WTC11 (cell line): ENCODE data around the gene OR6A2. TPM values are rescaled to one million over a fixed set of nuclear protein-coding genes. Genes with fewer than 3 reads are reported as not detected.

Source experiments
- ATAC-seq: fragments of 200-7000 bp; cut with Tn5 transposase; 2 replicates; pipeline ENCODE4 v1.10.0; 2021; ENCODE audit warnings: mild to moderate bottlenecking, moderate library complexity
- CTCF ChIA-PET: fragments of 300-600 bp; sonication (Branson Sonifier 250); formaldehyde crosslinking; loops from one replicate; lab custom pipeline; 2021; ENCODE audit warnings: antibody characterized with exemption; lab: Charles Lee
- POLR2A ChIA-PET: fragments of 350-600 bp; sonication (Branson Sonifier 250); formaldehyde crosslinking; loops from one replicate; lab custom pipeline; 2021; ENCODE audit warnings: antibody characterized with exemption; lab: Charles Lee
- DNase-seq: peaks from one replicate; pipeline ENCODE4 v3.0.0; 2021; ENCODE audit warnings: low spot score
- H3K27ac Mint-ChIP-seq: 2 replicates; pipeline ENCODE4 v1.8.0; 2021; ENCODE audit warnings: mixed read lengths
- H3K27me3 Mint-ChIP-seq: 2 replicates; pipeline ENCODE4 v1.8.0; 2021; ENCODE audit warnings: low read depth, mild to moderate bottlenecking, moderate library complexity, mixed read lengths
- H3K36me3 Mint-ChIP-seq: 2 replicates; pipeline ENCODE4 v1.8.0; 2021; ENCODE audit warnings: mixed read lengths
- H3K4me1 Mint-ChIP-seq: 2 replicates; pipeline ENCODE4 v1.8.0; 2022; ENCODE audit warnings: mixed read lengths
- H3K4me3 Mint-ChIP-seq: 2 replicates; pipeline ENCODE4 v1.8.0; 2021; ENCODE audit warnings: mild to moderate bottlenecking, moderate library complexity, mixed read lengths
- H3K9me3 Mint-ChIP-seq: 2 replicates; pipeline ENCODE4 v1.8.0; 2021; ENCODE audit warnings: mixed read lengths
- ATF1 ChIP-seq: sonication (generic); formaldehyde crosslinking; IDR thresholded peaks from 2 replicates; pipeline ENCODE4 v1.8.1; 2023; ENCODE audit warnings: mild to moderate bottlenecking, moderate library complexity, missing genetic modification reagents
- ATF2 ChIP-seq: sonication (generic); formaldehyde crosslinking; IDR thresholded peaks from 2 replicates; pipeline ENCODE4 v1.8.1; 2022; ENCODE audit warnings: low read depth, missing genetic modification reagents, borderline replicate concordance
- ATF6 ChIP-seq: sonication (generic); formaldehyde crosslinking; IDR thresholded peaks from 2 replicates; pipeline ENCODE4 v1.8.1; 2023; ENCODE audit warnings: mild to moderate bottlenecking, missing genetic modification reagents
- ESRRA ChIP-seq: sonication (generic); formaldehyde crosslinking; IDR thresholded peaks from 2 replicates; pipeline ENCODE4 v1.8.1; 2022; ENCODE audit warnings: mild to moderate bottlenecking, missing genetic modification reagents, borderline replicate concordance
- ETV6 ChIP-seq: sonication (generic); formaldehyde crosslinking; IDR thresholded peaks from 2 replicates; pipeline ENCODE4 v1.8.1; 2022; ENCODE audit warnings: mild to moderate bottlenecking, missing genetic modification reagents
- MLX ChIP-seq: sonication (generic); formaldehyde crosslinking; IDR thresholded peaks from 2 replicates; pipeline ENCODE4 v1.8.1; 2023; ENCODE audit warnings: mild to moderate bottlenecking, missing genetic modification reagents, moderate library complexity
- NR2C2 ChIP-seq: sonication (generic); formaldehyde crosslinking; IDR thresholded peaks from 2 replicates; pipeline ENCODE4 v1.8.0; 2022; ENCODE audit warnings: mild to moderate bottlenecking, missing genetic modification reagents
- OVOL2 ChIP-seq: fragments of 250-450 bp; sonication (Bioruptor Pico); IDR thresholded peaks from 2 replicates; pipeline ENCODE4 v1.9.0; 2021; ENCODE audit warnings: mild to moderate bottlenecking, borderline replicate concordance
- SMAD3 ChIP-seq: sonication (generic); formaldehyde crosslinking; IDR thresholded peaks from 2 replicates; pipeline ENCODE4 v1.8.0; 2022; ENCODE audit warnings: missing genetic modification reagents, mild to moderate bottlenecking, borderline replicate concordance
- SMAD4 ChIP-seq: sonication (generic); formaldehyde crosslinking; IDR thresholded peaks from 2 replicates; pipeline ENCODE4 v1.8.0; 2022; ENCODE audit warnings: mild to moderate bottlenecking, missing genetic modification reagents
- TCF7 ChIP-seq: sonication (generic); formaldehyde crosslinking; IDR thresholded peaks from 2 replicates; pipeline ENCODE4 v1.8.0; 2022; ENCODE audit warnings: mild to moderate bottlenecking, low read depth, missing genetic modification reagents, moderate library complexity
- TEAD1 ChIP-seq: sonication (generic); formaldehyde crosslinking; IDR thresholded peaks from 2 replicates; pipeline ENCODE4 v1.8.0; 2022; ENCODE audit warnings: mild to moderate bottlenecking, missing genetic modification reagents
- USF1 ChIP-seq: sonication (generic); formaldehyde crosslinking; IDR thresholded peaks from 2 replicates; pipeline ENCODE4 v1.8.0; 2022; ENCODE audit warnings: mild to moderate bottlenecking, missing genetic modification reagents
- ZNF232 ChIP-seq: sonication (generic); formaldehyde crosslinking; IDR thresholded peaks from 2 replicates; pipeline ENCODE4 v1.8.0; 2022; ENCODE audit warnings: mild to moderate bottlenecking, missing genetic modification reagents
- ZNF317 ChIP-seq: sonication (generic); formaldehyde crosslinking; IDR thresholded peaks from 2 replicates; pipeline ENCODE4 v1.8.1; 2023; ENCODE audit warnings: low read depth, mild to moderate bottlenecking, moderate library complexity, missing genetic modification reagents, borderline replicate concordance
- ZNF425 ChIP-seq: fragments of 250-450 bp; sonication (Bioruptor Pico); conservative IDR thresholded peaks from 2 replicates; pipeline ENCODE4 v1.9.0; 2021; ENCODE audit warnings: mild to moderate bottlenecking
- total RNA-seq: library from RNA; stranded (reverse); gene quantifications from 3 replicates; pipeline ENCODE4 v1.2.3, GENCODE V29; 2021
- TF ChIP-seq, protein P1 (sequence below): fragments of 250-450 bp; sonication (Bioruptor Pico); IDR thresholded peaks from 2 replicates; pipeline ENCODE4 v1.9.0; 2021; ENCODE audit warnings: moderate library complexity, mild to moderate bottlenecking, inconsistent platforms, borderline replicate concordance
- TF ChIP-seq, protein P2 (sequence below): fragments of 200-600 bp; IDR thresholded peaks from 2 replicates; pipeline ENCODE4 v1.8.0; 2022; ENCODE audit warnings: antibody characterized with exemption

Gene OR6A2
- total RNA-seq, 1 experiment from 2014 or later: 0.07 TPM

DNA sequence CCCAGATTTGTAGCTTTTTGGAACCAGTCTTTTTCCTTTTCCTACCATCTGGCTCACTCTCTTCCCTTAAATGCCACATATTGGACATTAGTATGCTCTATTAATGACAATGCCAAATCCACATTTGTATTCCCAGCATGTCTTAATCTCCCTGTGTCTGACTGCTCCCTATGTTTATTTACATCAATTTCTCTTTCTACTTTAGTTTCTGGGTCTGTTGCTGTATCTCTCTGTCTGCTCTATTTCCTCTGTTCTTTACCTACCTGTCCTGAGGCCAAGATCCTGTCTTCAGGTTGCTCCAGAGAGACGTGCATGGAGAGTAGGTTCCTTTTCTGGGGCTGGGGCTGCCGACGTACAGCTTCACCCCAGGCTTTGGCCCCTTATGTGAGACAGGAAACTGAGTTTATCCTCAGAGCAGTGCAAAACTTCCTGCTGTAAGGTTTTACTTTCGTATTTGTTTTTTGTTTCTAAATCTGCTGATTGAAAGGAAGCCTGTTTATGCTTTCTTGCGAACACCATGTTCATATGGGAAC, 53.3 kb downstream of the OR6A2 start:
- CTCF ChIA-PET: interaction anchor here (0.8 to 4.1 kb wide), 4 partner anchors 9 to 66 kb away, joined by 4 to 55 read pairs (median 8); no protein-coding TSS in a partner anchor
- no peaks in the 10 kb centered on the region for H3K4me1 Mint-ChIP-seq
- DNase-seq: no peak
- POLR2A ChIA-PET: no interaction called here
- H3K27me3 Mint-ChIP-seq: peaks cover 2% of the 10 kb centered on the region; the same call in 1 of the 2 replicates
- H3K9me3 Mint-ChIP-seq: no peaks in the 10 kb centered on the region
- TF ChIP-seq SMAD4 (CRISPR knock-in tag) (no peak), ZNF425 (CRISPR knock-in tag) (no peak), USF1 (CRISPR knock-in tag) (no peak), SMAD3 (CRISPR knock-in tag) (no peak), TCF7 (CRISPR knock-in tag) (no peak), ATF6 (CRISPR knock-in tag) (no peak), TEAD1 (CRISPR knock-in tag) (no peak), ZNF232 (CRISPR knock-in tag) (no peak), ETV6 (CRISPR knock-in tag) (no peak), ATF2 (CRISPR knock-in tag) (no peak), ATF1 (no peak), OVOL2 (no peak), MLX (CRISPR knock-in tag) (no peak), NR2C2 (CRISPR knock-in tag) (no peak), ZNF317 (CRISPR knock-in tag) (no peak), ESRRA (CRISPR knock-in tag) (no peak)
- TF ChIP-seq, protein P1, sequence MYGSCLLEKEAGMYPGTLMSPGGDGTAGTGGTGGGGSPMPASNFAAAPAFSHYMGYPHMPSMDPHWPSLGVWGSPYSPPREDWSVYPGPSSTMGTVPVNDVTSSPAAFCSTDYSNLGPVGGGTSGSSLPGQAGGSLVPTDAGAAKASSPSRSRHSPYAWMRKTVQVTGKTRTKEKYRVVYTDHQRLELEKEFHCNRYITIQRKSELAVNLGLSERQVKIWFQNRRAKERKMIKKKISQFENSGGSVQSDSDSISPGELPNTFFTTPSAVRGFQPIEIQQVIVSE (CRISPR knock-in tag): no peak
- TF ChIP-seq, protein P2, sequence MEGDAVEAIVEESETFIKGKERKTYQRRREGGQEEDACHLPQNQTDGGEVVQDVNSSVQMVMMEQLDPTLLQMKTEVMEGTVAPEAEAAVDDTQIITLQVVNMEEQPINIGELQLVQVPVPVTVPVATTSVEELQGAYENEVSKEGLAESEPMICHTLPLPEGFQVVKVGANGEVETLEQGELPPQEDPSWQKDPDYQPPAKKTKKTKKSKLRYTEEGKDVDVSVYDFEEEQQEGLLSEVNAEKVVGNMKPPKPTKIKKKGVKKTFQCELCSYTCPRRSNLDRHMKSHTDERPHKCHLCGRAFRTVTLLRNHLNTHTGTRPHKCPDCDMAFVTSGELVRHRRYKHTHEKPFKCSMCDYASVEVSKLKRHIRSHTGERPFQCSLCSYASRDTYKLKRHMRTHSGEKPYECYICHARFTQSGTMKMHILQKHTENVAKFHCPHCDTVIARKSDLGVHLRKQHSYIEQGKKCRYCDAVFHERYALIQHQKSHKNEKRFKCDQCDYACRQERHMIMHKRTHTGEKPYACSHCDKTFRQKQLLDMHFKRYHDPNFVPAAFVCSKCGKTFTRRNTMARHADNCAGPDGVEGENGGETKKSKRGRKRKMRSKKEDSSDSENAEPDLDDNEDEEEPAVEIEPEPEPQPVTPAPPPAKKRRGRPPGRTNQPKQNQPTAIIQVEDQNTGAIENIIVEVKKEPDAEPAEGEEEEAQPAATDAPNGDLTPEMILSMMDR: no peak
- no peak; the same call in 1 of the 2 replicates for ATAC-seq
- no peak overlapping the region for H3K4me3 Mint-ChIP-seq
- H3K27ac Mint-ChIP-seq: no peak overlapping the region
- no peaks in the 10 kb centered on the region for H3K36me3 Mint-ChIP-seq
